HG02798 (cell line): ENCODE results near the gene ABCC6.
"Not testable (repeated sequence)": the region's sequence is repeated elsewhere in the genome, so short reads cannot be mapped to it uniquely, and the experiment has no call there.

Experiments used
- ATAC-seq: cut with Tn5 transposase; IDR thresholded peaks from one replicate; pipeline ENCODE4 v1.9.1; 2021; ENCODE audit warnings: mild to moderate bottlenecking; ENCODE audit not compliant: unreplicated experiment, poor library complexity

ABCC6 gene

GRCh38 chr16:16191493-16192167 lies 31.7 kb downstream of the ABCC6 start:
- no peak for ATAC-seq

- ATAC-seq = not testable (repeated sequence)
Measured at GRCh38 chr16:16190966-16191365, 32.3 kb downstream of the ABCC6 start.

GRCh38 chr16:16190546-16190945 lies 32.7 kb downstream of the ABCC6 start:
- ATAC-seq = no peak

- ATAC-seq = no peak
Measured at GRCh38 chr16:16189842-16190241, 33.5 kb downstream of the ABCC6 start.

- no peak for ATAC-seq
Measured at GRCh38 chr16:16188827-16189226, 34.5 kb downstream of the ABCC6 start.

- ATAC-seq = no peak
Measured at GRCh38 chr16:16186820-16187219, 36.5 kb downstream of the ABCC6 start.

DNA sequence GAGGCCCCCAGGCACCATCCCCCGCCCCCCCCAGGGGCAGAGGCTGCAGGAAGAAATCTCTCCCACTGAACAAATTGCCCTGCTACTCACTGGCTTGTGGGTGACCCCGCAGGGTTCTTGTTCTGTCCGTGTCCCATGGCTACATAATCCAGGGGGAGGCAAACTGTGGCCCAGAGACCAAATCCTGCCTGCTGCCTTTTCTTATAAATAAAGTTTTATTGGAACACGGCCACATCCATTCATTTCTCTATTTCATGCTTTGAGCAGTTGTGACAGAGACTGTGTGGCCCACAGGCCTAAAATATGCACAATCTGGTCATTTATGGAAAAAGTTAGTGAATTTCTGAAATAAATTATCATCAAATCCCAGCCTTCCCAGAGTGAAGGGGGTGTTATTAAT lies 38.2 kb downstream of the ABCC6 start:
- ATAC-seq = no peak

GRCh38 chr16:16184594-16184993 lies 38.7 kb downstream of the ABCC6 start:
- ATAC-seq = no peak

GRCh38 chr16:16183562-16183961 lies 39.7 kb downstream of the ABCC6 start:
- ATAC-seq = no peak

GRCh38 chr16:16182918-16183317 lies 40.4 kb downstream of the ABCC6 start:
- ATAC-seq = no peak

GRCh38 chr16:16181748-16182147 lies 41.5 kb downstream of the ABCC6 start:
- ATAC-seq = not testable (repeated sequence)

DNA sequence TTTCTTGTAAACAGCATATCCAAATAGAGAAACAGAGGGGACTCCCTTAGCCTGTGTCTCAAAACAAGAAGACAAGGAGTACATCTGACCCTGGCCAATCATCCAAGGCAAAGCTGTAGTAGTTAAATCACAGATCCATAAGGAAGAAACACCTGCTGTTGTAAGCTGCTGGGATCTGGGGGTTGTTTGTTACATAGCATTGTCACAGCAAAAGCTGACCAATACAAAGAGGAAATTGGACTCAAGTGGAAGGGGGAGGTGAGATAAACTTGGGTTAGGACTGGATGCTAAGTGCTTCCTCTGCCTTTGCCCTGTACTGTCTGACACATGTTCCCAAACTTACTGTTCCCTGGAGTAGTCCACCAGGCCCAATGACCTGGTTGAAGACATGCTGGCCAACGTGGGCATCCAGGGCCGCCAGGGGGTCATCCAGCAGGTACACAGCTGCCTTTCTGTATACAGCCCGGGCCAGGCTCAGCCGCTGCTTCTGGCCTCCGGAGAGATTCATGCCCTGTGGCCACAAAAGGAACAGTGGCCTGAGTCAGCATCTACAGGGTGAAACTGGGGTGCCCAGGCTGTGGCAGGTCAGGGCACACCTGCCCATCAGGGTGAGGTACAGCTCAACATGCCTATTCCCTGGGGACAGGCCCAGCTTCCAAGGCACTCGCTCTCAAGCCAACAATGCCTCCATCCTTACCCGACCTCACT lies 44.7 kb downstream of the ABCC6 start:
- ATAC-seq = no peak

DNA sequence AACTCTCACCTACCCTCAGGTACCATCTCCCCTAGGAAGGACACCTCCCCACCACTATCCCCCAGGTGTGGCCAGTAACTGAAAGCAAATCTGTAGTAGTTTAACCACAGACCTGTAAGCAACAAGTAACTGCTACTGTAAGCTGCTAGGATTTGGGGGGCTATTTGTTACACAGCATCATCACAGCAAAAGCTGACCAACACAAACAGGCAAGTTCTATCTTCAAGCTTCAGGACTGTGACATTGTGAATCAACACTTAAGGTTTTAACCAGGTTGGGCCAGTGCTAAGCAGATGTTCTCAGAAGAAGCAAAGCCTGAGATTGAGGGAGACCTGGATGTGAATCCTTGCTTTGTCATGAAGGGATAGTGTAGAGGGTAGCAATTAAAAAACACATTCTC lies 47.0 kb downstream of the ABCC6 start:
- ATAC-seq = no peak

GRCh38 chr16:16175296-16175695 lies 48.0 kb downstream of the ABCC6 start:
- no peak for ATAC-seq

GRCh38 chr16:16172991-16173390 lies 50.3 kb downstream of the ABCC6 start:
- ATAC-seq = no peak

DNA sequence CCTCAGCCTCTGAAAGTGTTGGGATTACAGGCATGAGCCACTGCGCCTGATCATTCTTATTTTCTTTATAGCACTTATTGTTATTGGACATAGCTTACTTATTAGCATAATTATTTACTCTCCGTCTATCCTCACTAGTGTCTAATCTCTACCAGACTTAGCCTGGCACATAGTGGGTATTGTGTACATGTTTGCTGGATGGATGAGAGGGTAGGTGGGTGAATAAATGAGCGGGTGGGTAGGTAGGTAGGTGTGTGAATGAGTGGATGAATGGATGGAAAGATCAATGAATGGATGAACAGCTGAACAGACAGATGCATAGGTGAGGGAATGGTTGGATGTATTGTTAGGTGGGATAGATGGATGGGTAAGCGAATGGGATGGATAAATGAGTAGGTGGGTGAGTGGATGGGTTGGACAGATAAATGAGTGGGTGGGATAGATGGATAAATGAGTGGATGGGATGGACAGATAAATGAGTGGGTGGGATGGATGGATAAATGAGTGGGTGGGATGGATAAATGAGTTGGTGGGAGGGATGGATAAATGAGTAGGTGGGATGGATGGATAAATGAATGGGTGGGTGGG lies 51.9 kb downstream of the ABCC6 start:
- ATAC-seq = no peak

- ATAC-seq = no peak
Measured at GRCh38 chr16:16169615-16170014, 53.7 kb downstream of the ABCC6 start.

GRCh38 chr16:16168431-16168830 lies 54.9 kb downstream of the ABCC6 start:
- ATAC-seq = no peak

- ATAC-seq = no peak
Measured at GRCh38 chr16:16167927-16168326, 55.4 kb downstream of the ABCC6 start.

DNA sequence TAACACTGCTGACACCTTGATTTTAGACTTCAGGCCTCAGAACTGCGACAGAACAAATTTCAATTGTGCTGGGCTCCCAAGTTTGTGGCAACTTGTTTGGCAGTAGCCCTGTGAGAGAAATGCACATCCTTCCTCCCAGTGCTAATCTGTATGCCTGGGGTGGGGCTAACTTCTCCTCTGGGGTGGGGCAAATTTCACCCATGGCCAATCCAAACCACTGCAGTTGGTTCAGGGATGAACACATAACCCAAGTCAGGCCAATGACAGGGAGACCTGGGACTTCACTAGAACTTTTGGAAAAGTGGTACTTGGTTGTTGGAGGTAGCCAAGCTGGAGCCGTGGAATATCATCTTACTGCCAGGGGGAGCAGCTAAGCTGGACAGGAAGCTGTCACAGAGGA lies 56.3 kb downstream of the ABCC6 start:
- no peak for ATAC-seq

DNA sequence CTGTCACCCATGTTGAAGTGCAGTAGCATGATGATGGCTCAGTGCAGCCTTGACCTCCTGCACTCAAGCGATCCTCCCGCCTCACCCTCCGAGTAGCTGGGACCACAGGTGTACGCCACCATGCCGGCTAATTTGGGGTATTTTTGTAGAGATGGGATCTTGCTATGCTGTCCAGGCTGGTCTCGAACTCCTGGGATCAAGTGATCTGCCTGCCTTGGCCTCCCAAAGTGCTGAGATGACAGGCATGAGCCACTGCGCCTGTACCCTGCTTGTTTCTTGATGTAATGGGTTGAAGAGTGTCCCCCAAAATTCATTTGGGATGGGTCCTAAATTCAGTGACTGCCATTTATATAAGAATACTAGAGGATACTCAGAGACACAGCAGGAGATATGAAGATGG lies 57.2 kb downstream of the ABCC6 start:
- no peak for ATAC-seq

DNA sequence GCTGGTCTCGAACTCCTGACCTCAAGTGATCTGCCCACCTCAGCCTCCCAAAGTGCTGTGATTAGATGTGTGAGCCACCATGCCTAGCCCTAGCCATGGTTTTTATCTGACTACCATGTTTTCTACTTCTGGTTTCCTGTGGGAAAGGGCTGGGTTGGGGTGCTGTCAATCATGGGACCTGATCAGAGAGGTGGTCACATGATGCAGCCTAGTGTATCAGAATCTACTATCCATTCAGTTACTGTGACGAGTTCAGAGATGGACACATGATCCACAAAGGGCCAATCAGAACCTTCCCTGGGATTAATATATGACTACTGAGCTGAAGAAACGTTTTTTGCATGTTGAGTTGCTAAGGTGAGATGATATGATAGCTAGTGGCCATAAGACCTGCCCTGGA lies 59.1 kb downstream of the ABCC6 start:
- no peak for ATAC-seq
